Endothelial cell (in vitro differentiated cells): Measurements from ENCODE around the gene USP48. TPM values are rescaled to one million over a fixed set of nuclear protein-coding genes. Genes with fewer than 3 reads are reported as not detected.
A peak's percentile ranks its signal among the peaks of the same experiment; 100 is the strongest.

Experiments used
- DNase-seq: peaks from one replicate; pipeline ENCODE4 v3.0.0; 2021; ENCODE audit warnings: low spot score
- H3K27ac Mint-ChIP-seq: one replicate; pipeline ENCODE4 v1.8.0; 2021; ENCODE audit warnings: mixed read lengths, inconsistent platforms; ENCODE audit not compliant: unreplicated experiment
- H3K27me3 Mint-ChIP-seq: one replicate; pipeline ENCODE4 v1.8.0; 2021; ENCODE audit warnings: mild to moderate bottlenecking, moderate library complexity, mixed read lengths, inconsistent platforms; ENCODE audit not compliant: unreplicated experiment
- H3K36me3 Mint-ChIP-seq: one replicate; pipeline ENCODE4 v1.8.0; 2021; ENCODE audit warnings: mild to moderate bottlenecking, low read depth, mixed read lengths, inconsistent platforms; ENCODE audit not compliant: unreplicated experiment
- H3K4me1 Mint-ChIP-seq: one replicate; pipeline ENCODE4 v1.8.0; 2021; ENCODE audit warnings: mild to moderate bottlenecking, mixed read lengths, inconsistent platforms; ENCODE audit not compliant: unreplicated experiment
- H3K4me3 Mint-ChIP-seq: one replicate; pipeline ENCODE4 v1.8.0; 2021; ENCODE audit warnings: mild to moderate bottlenecking, mixed read lengths, inconsistent platforms; ENCODE audit not compliant: unreplicated experiment
- H3K9me3 Mint-ChIP-seq: one replicate; pipeline ENCODE4 v1.8.0; 2021; ENCODE audit warnings: mixed read lengths, inconsistent platforms; ENCODE audit not compliant: unreplicated experiment
- CTCF ChIP-seq: fragments of 200-600 bp; sonication (generic); IDR thresholded peaks from one replicate; pipeline ENCODE4 v1.5.0; 2021; ENCODE audit warnings: antibody characterized with exemption; ENCODE audit not compliant: unreplicated experiment
- total RNA-seq: library from RNA; stranded (reverse); fragmentation: NEBNext Ultra II Directional; extraction: Animal tissue kit (Norgen Biotek cat#: 25700); gene quantifications from one replicate; pipeline ENCODE4 v1.2.1, GENCODE V29; 2021; ENCODE audit not compliant: unreplicated experiment

Gene USP48
- total RNA-seq, 1 donor from 2014 or later: 57.9 TPM

- TF ChIP-seq CTCF: no peak
- Mint-ChIP-seq H3K27me3 (peaks cover under 1% of the 10 kb centered on the region), H3K9me3 (no peaks in the 10 kb centered on the region), H3K4me3 (no peak overlapping the region), H3K4me1 (no peaks in the 10 kb centered on the region), H3K36me3 (no peaks in the 10 kb centered on the region), H3K27ac (no peak overlapping the region)
- DNase-seq: no peak
These were observed 21.6 kb upstream of the USP48 start for GRCh38 chr1:21804536-21804935.

DNA sequence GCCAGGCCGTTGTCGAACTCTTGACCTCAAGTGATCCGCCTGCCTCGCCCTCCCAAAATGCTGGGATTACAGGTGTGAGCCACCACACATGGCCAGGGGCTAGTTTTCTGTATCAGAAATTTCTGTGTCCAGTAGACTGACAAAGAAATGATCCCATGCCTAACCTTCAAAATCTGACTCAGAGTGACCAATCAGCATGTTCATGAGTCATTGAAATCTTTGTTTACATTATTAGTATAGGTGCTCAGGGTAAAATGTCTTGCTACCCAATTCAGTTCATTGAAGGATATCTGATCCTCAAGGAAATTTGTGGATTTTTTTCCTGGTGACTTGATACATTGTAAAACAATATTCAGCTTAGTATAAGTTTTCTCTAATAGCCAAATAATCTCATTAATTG, 18.2 kb upstream of the USP48 start:
- Mint-ChIP-seq H3K27ac (no peak overlapping the region), H3K36me3 (no peaks in the 10 kb centered on the region)

DNA sequence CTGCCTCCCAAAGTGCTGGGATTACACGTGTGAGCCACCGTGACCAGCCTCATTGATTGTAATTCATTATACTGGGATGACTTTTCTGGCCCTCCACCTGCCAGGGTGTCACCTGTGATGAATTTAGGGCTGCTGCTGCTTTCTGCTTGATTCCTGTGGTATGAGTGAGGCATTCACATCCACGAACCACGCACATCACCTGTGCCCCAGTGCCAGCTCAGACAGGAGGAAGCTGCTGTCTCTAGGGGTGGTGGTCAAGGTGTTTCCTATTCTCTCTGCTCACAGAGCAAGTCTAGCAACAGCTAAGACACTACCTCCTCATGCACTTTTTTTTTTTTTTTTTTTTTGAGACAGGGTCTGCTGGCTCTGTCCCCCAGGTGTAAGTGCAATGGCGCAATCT, 16.8 kb upstream of the USP48 start:
- H3K9me3 Mint-ChIP-seq: no peaks in the 10 kb centered on the region
- no peak for DNase-seq
- H3K27ac Mint-ChIP-seq: no peak overlapping the region
- H3K4me1 Mint-ChIP-seq: no peaks in the 10 kb centered on the region
- peaks cover 8% of the 10 kb centered on the region for H3K36me3 Mint-ChIP-seq
- H3K4me3 Mint-ChIP-seq: no peak overlapping the region
- H3K27me3 Mint-ChIP-seq: peaks cover 2% of the 10 kb centered on the region
- TF ChIP-seq CTCF: no peak

More for the DNA sequence above, 18.2 kb upstream of the USP48 start:
- no peak for TF ChIP-seq CTCF
- Mint-ChIP-seq H3K4me1 (no peaks in the 10 kb centered on the region), H3K9me3 (no peaks in the 10 kb centered on the region), H3K4me3 (no peak overlapping the region), H3K27me3 (peaks cover 2% of the 10 kb centered on the region)
- no peak for DNase-seq

DNA sequence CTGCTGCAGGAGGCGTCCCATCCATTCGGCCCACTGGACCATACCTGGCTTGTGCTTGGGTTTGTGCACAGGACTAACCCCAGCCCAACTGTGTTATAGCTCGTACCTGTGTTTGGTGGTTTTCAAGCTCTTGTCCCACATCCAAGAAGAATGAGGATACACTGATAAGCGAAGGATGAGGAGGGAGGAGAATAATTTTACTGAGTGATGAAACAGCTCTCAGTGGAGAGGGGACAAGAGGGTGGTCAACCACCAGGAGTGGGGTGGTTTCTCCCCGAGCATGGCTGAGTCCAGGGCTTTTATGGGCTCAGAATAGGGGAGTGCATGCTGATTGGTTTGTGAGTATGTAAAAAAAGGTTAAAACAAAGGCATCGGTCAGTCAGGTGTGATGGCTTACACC, 12.1 kb upstream of the USP48 start:
- DNase-seq: no peak
- H3K27ac Mint-ChIP-seq: no peak overlapping the region
- H3K27me3 Mint-ChIP-seq: peaks cover 2% of the 10 kb centered on the region
- peak overlapping the region; percentile 37 for H3K4me3 Mint-ChIP-seq
- peaks cover 9% of the 10 kb centered on the region for H3K36me3 Mint-ChIP-seq
- no peak for TF ChIP-seq CTCF
- H3K9me3 Mint-ChIP-seq: no peaks in the 10 kb centered on the region
- no peaks in the 10 kb centered on the region for H3K4me1 Mint-ChIP-seq

DNA sequence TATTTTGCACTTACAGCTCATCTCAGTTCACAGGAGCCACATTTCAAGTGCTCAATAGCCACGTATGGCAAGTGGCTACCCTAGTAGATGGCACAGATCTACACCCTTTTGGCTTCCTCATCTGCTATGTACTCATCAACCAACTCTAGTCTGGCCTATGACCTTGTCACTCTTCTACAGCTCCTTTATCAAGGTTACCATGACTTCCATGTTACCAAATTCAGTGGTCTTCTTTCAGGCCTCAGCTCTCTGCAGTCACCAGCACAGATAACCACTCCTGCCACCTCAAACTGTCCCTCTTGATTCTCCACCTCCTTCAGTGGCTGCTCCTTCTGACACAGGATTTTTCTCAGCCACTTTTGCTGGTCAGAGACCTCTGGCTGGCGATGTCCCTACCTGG, 11.7 kb upstream of the USP48 start:
- DNase-seq: no peak
- Mint-ChIP-seq H3K9me3 (no peaks in the 10 kb centered on the region), H3K4me3 (no peak overlapping the region), H3K27ac (no peak overlapping the region), H3K4me1 (no peaks in the 10 kb centered on the region), H3K27me3 (peaks cover 2% of the 10 kb centered on the region), H3K36me3 (peaks cover 9% of the 10 kb centered on the region)
- TF ChIP-seq CTCF: no peak
